Epidermal melanocyte (primary cell): ENCODE data around the gene BCL6.

ENCODE experiments used
- DNase-seq: peaks from one replicate; pipeline ENCODE4 v3.0.0; 2011; ENCODE audit warnings: low spot score; ENCODE audit not compliant: insufficient read length

The BCL6 gene

GRCh38 chr3:187678726-187679268 is 66.5 kb downstream of the BCL6 start:
- peak; percentile 54 for DNase-seq

GRCh38 chr3:187677604-187678003 is 67.7 kb downstream of the BCL6 start:
- DNase-seq: no peak

- no peak for DNase-seq
These were observed 72.3 kb downstream of the BCL6 start for GRCh38 chr3:187673012-187673411.
